Retina (tissue), 1 donor: Measurements from ENCODE around the gene ADAMTSL1.

Experiments
- DNase-seq: peaks from one replicate; pipeline ENCODE4 v3.0.0-alpha.2; 2016

ADAMTSL1 gene

GRCh38 chr9:18887546-18887945, 413.6 kb downstream of the ADAMTSL1 start:
- DNase-seq, result no peak

- DNase-seq, result no peak
Measured at GRCh38 chr9:18888290-18888689, 414.3 kb downstream of the ADAMTSL1 start.

- DNase-seq, result no peak
Measured at GRCh38 chr9:18889550-18889949, 415.6 kb downstream of the ADAMTSL1 start.

- no peak for DNase-seq
Measured at GRCh38 chr9:18890372-18890771, 416.4 kb downstream of the ADAMTSL1 start.

- DNase-seq, result no peak
Measured at GRCh38 chr9:18891946-18892670, 418.2 kb downstream of the ADAMTSL1 start.

GRCh38 chr9:18893046-18893445, 419.1 kb downstream of the ADAMTSL1 start:
- DNase-seq, result no peak

GRCh38 chr9:18893491-18893890, 419.5 kb downstream of the ADAMTSL1 start:
- no peak for DNase-seq

- no peak for DNase-seq
Measured at GRCh38 chr9:18896004-18896403, 422.1 kb downstream of the ADAMTSL1 start.

- no peak for DNase-seq
Measured at GRCh38 chr9:18896531-18897179, 422.7 kb downstream of the ADAMTSL1 start.

GRCh38 chr9:18903450-18903849, 429.5 kb downstream of the ADAMTSL1 start:
- DNase-seq, result no peak

GRCh38 chr9:18905028-18905882, 431.3 kb downstream of the ADAMTSL1 start:
- no peak for DNase-seq

- DNase-seq, result no peak
Measured at GRCh38 chr9:18905883-18906629, 432.1 kb downstream of the ADAMTSL1 start.

GRCh38 chr9:18906656-18907395, 432.9 kb downstream of the ADAMTSL1 start:
- DNase-seq, result no peak

- DNase-seq, result no peak
Measured at GRCh38 chr9:18907927-18908625, 434.1 kb downstream of the ADAMTSL1 start.

GRCh38 chr9:18909140-18910018, 435.4 kb downstream of the ADAMTSL1 start:
- DNase-seq, result no peak

GRCh38 chr9:18910435-18910834, 436.5 kb downstream of the ADAMTSL1 start:
- DNase-seq, result no peak

- no peak for DNase-seq
Measured at GRCh38 chr9:18910916-18911315, 437.0 kb downstream of the ADAMTSL1 start.

GRCh38 chr9:18911714-18912342, 437.9 kb downstream of the ADAMTSL1 start:
- no peak for DNase-seq

- no peak for DNase-seq
Measured at GRCh38 chr9:18920141-18921084, 446.5 kb downstream of the ADAMTSL1 start.
